GM23248 (cell line): Measurements from ENCODE around the gene TMEM59L.

Experiments
- EZH2 ChIP-seq: fragments of 200-600 bp; sonication (generic); IDR thresholded peaks from 2 replicates; pipeline ENCODE4 v1.6.1; 2018; ENCODE audit warnings: antibody characterized with exemption, mild to moderate bottlenecking; ENCODE audit not compliant: insufficient read depth, poor library complexity, severe bottlenecking
- EZH2phosphoT487 ChIP-seq: fragments of 200-600 bp; sonication (generic); IDR thresholded peaks from 2 replicates; pipeline ENCODE4 v1.6.1; 2018; ENCODE audit warnings: antibody characterized with exemption, moderate library complexity, mild to moderate bottlenecking, low read depth; ENCODE audit not compliant: insufficient read depth

- no peak for TF ChIP-seq EZH2
- no peak for TF ChIP-seq EZH2phosphoT487
Measured at GRCh38 chr19:18648973-18649315, 36.3 kb downstream of the TMEM59L start.
